OCI-LY7 (cell line): ENCODE data around the gene SEMA4B. TPM values are rescaled to one million over a fixed set of nuclear protein-coding genes. Genes with fewer than 3 reads are reported as not detected.

Experiments used
- BruUV-seq: library from RNA; stranded (reverse); fragments of 400-500 nt; replicated peaks from 2 replicates; lab custom pipeline; 2021; lab: Mats Ljungman, UMichigan
- CTCF ChIA-PET: fragments of 300-600 bp; sonication (Branson Sonifier 250); formaldehyde crosslinking; loops from one replicate; lab custom pipeline; 2022; ENCODE audit warnings: antibody characterized with exemption; ENCODE audit not compliant: unreplicated experiment; lab: Charles Lee
- POLR2A ChIA-PET: fragments of 300-600 bp; sonication (Branson Sonifier 250); formaldehyde crosslinking; loops from one replicate; lab custom pipeline; 2022; ENCODE audit warnings: antibody characterized with exemption; lab: Charles Lee
- DNase-seq: peaks from one replicate; pipeline ENCODE4 v3.0.0-alpha.2; 2015; ENCODE audit warnings: low spot score
- H2AFZ ChIP-seq: fragments of 200-600 bp; sonication (generic), shearing (Covaris generic); 2 replicates; pipeline ENCODE4 v1.6.1; 2014; ENCODE audit warnings: mild to moderate bottlenecking, antibody characterized with exemption, low read length, moderate library complexity
- H3K27ac ChIP-seq: fragments of 200-600 bp; sonication (generic); 2 replicates; pipeline ENCODE4 v1.5.1; 2014; ENCODE audit warnings: mixed run types, low read depth, mild to moderate bottlenecking, moderate library complexity, low read length, inconsistent platforms; ENCODE audit not compliant: poor library complexity, severe bottlenecking
- H3K36me3 ChIP-seq: fragments of 200-600 bp; sonication (generic); 2 replicates; pipeline ENCODE4 v1.6.1; 2014; ENCODE audit warnings: mild to moderate bottlenecking, antibody characterized with exemption, low read length, moderate library complexity, mixed read lengths; ENCODE audit not compliant: insufficient read depth
- H3K4me1 ChIP-seq: fragments of 200-600 bp; sonication (generic); 2 replicates; pipeline ENCODE4 v1.5.1; 2014; ENCODE audit warnings: mild to moderate bottlenecking, low read length; ENCODE audit not compliant: insufficient read depth, poor library complexity, severe bottlenecking
- H3K4me2 ChIP-seq: fragments of 200-600 bp; sonication (generic); 2 replicates; pipeline ENCODE4 v1.6.1; 2014; ENCODE audit warnings: mild to moderate bottlenecking, low read length
- H3K4me3 ChIP-seq: fragments of 200-600 bp; sonication (generic); 2 replicates; pipeline ENCODE4 v1.5.1; 2014; ENCODE audit warnings: mild to moderate bottlenecking, low read depth, low read length; ENCODE audit not compliant: poor library complexity, severe bottlenecking
- H3K79me2 ChIP-seq: fragments of 200-600 bp; sonication (generic); 2 replicates; pipeline ENCODE4 v1.6.1; 2016; ENCODE audit warnings: low read depth, mild to moderate bottlenecking, low read length, moderate library complexity, mixed read lengths; ENCODE audit not compliant: insufficient read depth
- H3K9me2 ChIP-seq: fragments of 200-600 bp; sonication (generic); 2 replicates; pipeline ENCODE4 v1.6.1; 2016; ENCODE audit warnings: mild to moderate bottlenecking, low read length, mixed read lengths; ENCODE audit not compliant: insufficient read depth
- H3K9me3 ChIP-seq: fragments of 200-600 bp; sonication (generic); 2 replicates; pipeline ENCODE4 v1.6.1; 2014; ENCODE audit warnings: mild to moderate bottlenecking, mixed run types, low read length, mixed read lengths
- H4K20me1 ChIP-seq: fragments of 200-600 bp; sonication (generic); 2 replicates; pipeline ENCODE4 v1.6.1; 2014; ENCODE audit warnings: mild to moderate bottlenecking, antibody characterized with exemption, low read length, moderate library complexity, mixed read lengths; ENCODE audit not compliant: insufficient read depth
- CTCF ChIP-seq: fragments of 200-600 bp; sonication (generic); conservative IDR thresholded peaks from 2 replicates; pipeline ENCODE4 v1.5.1; 2014; ENCODE audit warnings: mild to moderate bottlenecking, antibody characterized with exemption, low read length, moderate library complexity, mixed read lengths
- EZH2phosphoT487 ChIP-seq: fragments of 200-600 bp; sonication (generic); IDR thresholded peaks from 2 replicates; pipeline ENCODE4 v1.6.1; 2018; ENCODE audit warnings: low read depth, borderline replicate concordance, mild to moderate bottlenecking, mixed run types, antibody characterized with exemption, low read length, moderate library complexity, mixed read lengths
- intact Hi-C: fragments of 100-400 bp; cut with micrococcal nuclease; formaldehyde crosslinking; loops from one replicate; pipeline ENCODE4 v1.10.0; 2022; ENCODE audit not compliant: unreplicated experiment
- total RNA-seq, 2 experiments: library from RNA; depleted of rRNA in 1 of 2; stranded (reverse); fragments of >200 nt in 1 of 2; shearing (Covaris generic) in 1 of 2; gene quantifications; 2 replicates each; pipeline ENCODE4 v1.2.3, GENCODE V29; 2014 to 2022

The SEMA4B gene
- total RNA-seq, 2 experiments from 2014 or later: 21.9 to 34.9 TPM

- Histone ChIP-seq H3K4me2 (no peak overlapping the region), H3K9me3 (no peaks in the 10 kb centered on the region), H3K36me3 (peaks cover 58% of the 10 kb centered on the region; the same call in 1 of the 2 replicates), H3K27ac (no peak overlapping the region), H3K79me2 (peaks cover 20% of the 10 kb centered on the region; the same call in 1 of the 2 replicates), H2AFZ (no peak overlapping the region), H4K20me1 (no peaks in the 10 kb centered on the region), H3K4me1 (peaks cover 23% of the 10 kb centered on the region), H3K9me2 (no peaks in the 10 kb centered on the region), H3K4me3 (no peak overlapping the region)
- CTCF ChIA-PET: no interaction called here
- DNase-seq: no peak
- TF ChIP-seq CTCF: no peak
- no peak for TF ChIP-seq EZH2phosphoT487
- BruUV-seq: no TSS peak
- intact Hi-C loops: no loop called here
- POLR2A ChIA-PET: no interaction called here
These were observed 27.8 kb downstream of the SEMA4B start for GRCh38 chr15:90228960-90229359.

- no peak for TF ChIP-seq CTCF
- TF ChIP-seq EZH2phosphoT487: no peak
- Histone ChIP-seq H3K4me3 (no peak overlapping the region), H4K20me1 (no peaks in the 10 kb centered on the region), H3K27ac (no peak overlapping the region), H2AFZ (no peak overlapping the region), H3K4me1 (peaks cover 30% of the 10 kb centered on the region), H3K79me2 (peaks cover 20% of the 10 kb centered on the region; the same call in 1 of the 2 replicates), H3K36me3 (peaks cover 48% of the 10 kb centered on the region; the same call in 1 of the 2 replicates), H3K9me2 (no peaks in the 10 kb centered on the region), H3K4me2 (no peak overlapping the region), H3K9me3 (no peaks in the 10 kb centered on the region)
- no TSS peak for BruUV-seq
- intact Hi-C loops: loop anchor here (2.0 to 10.0 kb wide), 5 partner anchors 57 to 765 kb away; partner anchors contain the start of genes IDH2, PRC1 and ZNF774
- DNase-seq: no peak
- CTCF ChIA-PET: interaction anchor here (1.1 kb wide), 1 partner anchor 16 kb away, joined by 6 read pairs; no protein-coding TSS in a partner anchor
- POLR2A ChIA-PET: interaction anchor here (1.4 kb wide), 1 partner anchor 29 kb away, joined by 3 read pairs; the partner anchor contains the start of gene SEMA4B
These were observed 29.0 kb downstream of the SEMA4B start for GRCh38 chr15:90230071-90230494.

- no TSS peak for BruUV-seq
- Histone ChIP-seq H3K27ac (peak overlapping the region; percentile 73), H3K4me1 (peaks cover 31% of the 10 kb centered on the region), H3K4me3 (peak overlapping the region; percentile 79), H3K4me2 (peak overlapping the region; percentile 93), H3K9me3 (no peaks in the 10 kb centered on the region), H3K9me2 (no peaks in the 10 kb centered on the region), H4K20me1 (no peaks in the 10 kb centered on the region), H3K36me3 (peaks cover 42% of the 10 kb centered on the region; the same call in 1 of the 2 replicates), H2AFZ (peak overlapping the region; percentile 75; the same call in 1 of the 2 replicates), H3K79me2 (peaks cover 20% of the 10 kb centered on the region; the same call in 1 of the 2 replicates)
- intact Hi-C loops: loop anchor here (2.0 to 10.0 kb wide), 5 partner anchors 57 to 764 kb away; partner anchors contain the start of genes IDH2, PRC1 and ZNF774
- DNase-seq: no peak
- ChIA-PET POLR2A (interaction anchor here (0.7 to 1.4 kb wide), 3 partner anchors 16 to 42 kb away, joined by 3 to 4 read pairs (median 3); partner anchors contain the start of gene SEMA4B), CTCF (interaction anchor here (0.7 to 2.3 kb wide), 3 partner anchors 9 to 748 kb away, joined by 3 to 8 read pairs (median 6); no protein-coding TSS in a partner anchor)
- no peak for TF ChIP-seq CTCF
- no peak for TF ChIP-seq EZH2phosphoT487
These were observed 29.5 kb downstream of the SEMA4B start for GRCh38 chr15:90230610-90231009.
